Measurements from ENCODE around the gene SMIM1. TPM values are rescaled to one million over a fixed set of nuclear protein-coding genes. Genes with fewer than 3 reads are reported as not detected.
A peak's percentile ranks its signal among the peaks of the same experiment; 100 is the strongest.
"Not testable (repeated sequence)": the region's sequence is repeated elsewhere in the genome, so short reads cannot be mapped to it uniquely, and the experiment has no call there.

The SMIM1 gene
- total RNA-seq, 1 experiment from 2014 or later, result 29.9 TPM

GRCh38 chr1:3785045-3785444 lies 12.5 kb downstream of the SMIM1 start:
- in situ Hi-C loops (cut with HindIII; ENCODE audit: low pct_unique_long_range_greater_than_20kb, low sequenced_read_pairs), result no loop called here
- DNase-seq (ENCODE audit: low read depth), result no peak

GRCh38 chr1:3785456-3786157 lies 13.1 kb downstream of the SMIM1 start:
- no peak for DNase-seq (ENCODE audit: low read depth)
- in situ Hi-C loops (cut with HindIII; ENCODE audit: low pct_unique_long_range_greater_than_20kb, low sequenced_read_pairs), result no loop called here

GRCh38 chr1:3786468-3787348 lies 14.2 kb downstream of the SMIM1 start:
- in situ Hi-C loops (cut with HindIII; ENCODE audit: low pct_unique_long_range_greater_than_20kb, low sequenced_read_pairs), result no loop called here
- DNase-seq (ENCODE audit: low read depth), result no peak

- in situ Hi-C loops (cut with HindIII; ENCODE audit: low pct_unique_long_range_greater_than_20kb, low sequenced_read_pairs), result no loop called here
- no peak for DNase-seq (ENCODE audit: low read depth)
Observed at GRCh38 chr1:3787349-3787715, 14.8 kb downstream of the SMIM1 start.

- in situ Hi-C loops (cut with HindIII; ENCODE audit: low pct_unique_long_range_greater_than_20kb, low sequenced_read_pairs), result no loop called here
- DNase-seq (ENCODE audit: low read depth), result no peak
Observed at GRCh38 chr1:3787745-3788605, 15.4 kb downstream of the SMIM1 start.

- in situ Hi-C loops (cut with HindIII; ENCODE audit: low pct_unique_long_range_greater_than_20kb, low sequenced_read_pairs), result no loop called here
- DNase-seq (ENCODE audit: low read depth), result no peak
Observed at GRCh38 chr1:3788756-3789420, 16.3 kb downstream of the SMIM1 start.

- in situ Hi-C loops (cut with HindIII; ENCODE audit: low pct_unique_long_range_greater_than_20kb, low sequenced_read_pairs), result no loop called here
Observed at GRCh38 chr1:3789421-3790300, 17.1 kb downstream of the SMIM1 start.

GRCh38 chr1:3790500-3790923 lies 18.0 kb downstream of the SMIM1 start:
- in situ Hi-C loops (cut with HindIII; ENCODE audit: low pct_unique_long_range_greater_than_20kb, low sequenced_read_pairs), result no loop called here
- DNase-seq (ENCODE audit: low read depth), result no peak

More at GRCh38 chr1:3789421-3790300, 17.1 kb downstream of the SMIM1 start:
- no peak for DNase-seq (ENCODE audit: low read depth)

GRCh38 chr1:3790952-3791351 lies 18.4 kb downstream of the SMIM1 start:
- no peak for DNase-seq (ENCODE audit: low read depth)
- in situ Hi-C loops (cut with HindIII; ENCODE audit: low pct_unique_long_range_greater_than_20kb, low sequenced_read_pairs), result no loop called here

- in situ Hi-C loops (cut with HindIII; ENCODE audit: low pct_unique_long_range_greater_than_20kb, low sequenced_read_pairs), result no loop called here
- DNase-seq (ENCODE audit: low read depth), result no peak
Observed at GRCh38 chr1:3795453-3796214, 23.1 kb downstream of the SMIM1 start.

GRCh38 chr1:3796215-3797061 lies 23.9 kb downstream of the SMIM1 start, which contains the start of gene LRRC47:
TSS of gene LRRC47 (minus strand) at chr1:3796498. CDS start at chr1:3796476, 22 bp downstream.
- in situ Hi-C loops (cut with HindIII; ENCODE audit: low pct_unique_long_range_greater_than_20kb, low sequenced_read_pairs), result no loop called here
- DNase-seq (ENCODE audit: low read depth), result peak; percentile 85

- peak; percentile 13 for DNase-seq (ENCODE audit: low read depth)
- in situ Hi-C loops (cut with HindIII; ENCODE audit: low pct_unique_long_range_greater_than_20kb, low sequenced_read_pairs), result no loop called here
Observed at GRCh38 chr1:3799976-3800685, 27.6 kb downstream of the SMIM1 start.

GRCh38 chr1:3800795-3801194 lies 28.2 kb downstream of the SMIM1 start:
- DNase-seq (ENCODE audit: low read depth); in situ Hi-C loops (cut with HindIII; ENCODE audit: low pct_unique_long_range_greater_than_20kb, low sequenced_read_pairs): not testable (repeated sequence)

GRCh38 chr1:3803905-3804626 lies 31.5 kb downstream of the SMIM1 start:
- DNase-seq (ENCODE audit: low read depth), result no peak
- in situ Hi-C loops (cut with HindIII; ENCODE audit: low pct_unique_long_range_greater_than_20kb, low sequenced_read_pairs), result no loop called here

GRCh38 chr1:3804627-3804944 lies 32.0 kb downstream of the SMIM1 start:
- in situ Hi-C loops (cut with HindIII; ENCODE audit: low pct_unique_long_range_greater_than_20kb, low sequenced_read_pairs); DNase-seq (ENCODE audit: low read depth): not testable (repeated sequence)
